Measurements from ENCODE around the gene ITGAD.

The ITGAD gene

GRCh38 chr16:31361201-31362110 lies 31.7 kb upstream of the ITGAD start:
- no peak for TF ChIP-seq EZH2phosphoT487 (IDR thresholded peaks at IDR 0.05; ENCODE audit: borderline replicate concordance, low read length)
- no peak for TF ChIP-seq CTCF (IDR thresholded peaks at IDR 0.05; ENCODE audit: low read depth, low read length, poor library complexity, severe bottlenecking)
- H3K36me3 ChIP-seq (ENCODE audit: control insufficient read depth, low read length): no peaks in the 10 kb centered on the region
- no peaks in the 10 kb centered on the region for H3F3A ChIP-seq (ENCODE audit: control insufficient read depth, insufficient read depth)
- no peak overlapping the region for H3K4me3 ChIP-seq (ENCODE audit: low read length)
- no peaks in the 10 kb centered on the region for H3K79me2 ChIP-seq (ENCODE audit: control insufficient read depth, low read length)
- no peaks in the 10 kb centered on the region for H3K27me3 ChIP-seq (ENCODE audit: control insufficient read depth, low read length)
- no peaks in the 10 kb centered on the region for H4K20me1 ChIP-seq (ENCODE audit: control insufficient read depth, insufficient read depth, low read depth, low read length)
- no peaks in the 10 kb centered on the region for H3K9me3 ChIP-seq (ENCODE audit: control insufficient read depth, insufficient read depth, low read length)
- H3K9me2 ChIP-seq (replicated peaks; ENCODE audit: control insufficient read depth, low read length): no peaks in the 10 kb centered on the region
- H3K4me2 ChIP-seq (ENCODE audit: low read length): no peak overlapping the region
- no peaks in the 10 kb centered on the region for H3K4me1 ChIP-seq (ENCODE audit: control insufficient read depth, low read length)
- no peak overlapping the region for H3K27ac ChIP-seq (ENCODE audit: low read depth, low read length)

- no peak overlapping the region for H3K4me2 ChIP-seq (ENCODE audit: low read length)
- no peaks in the 10 kb centered on the region for H4K20me1 ChIP-seq (ENCODE audit: control insufficient read depth, insufficient read depth, low read depth, low read length)
- H3F3A ChIP-seq (ENCODE audit: control insufficient read depth, insufficient read depth): no peaks in the 10 kb centered on the region
- H3K27ac ChIP-seq (ENCODE audit: low read depth, low read length): no peak overlapping the region
- H3K27me3 ChIP-seq (ENCODE audit: control insufficient read depth, low read length): no peaks in the 10 kb centered on the region
- TF ChIP-seq CTCF (IDR thresholded peaks at IDR 0.05; ENCODE audit: low read depth, low read length, poor library complexity, severe bottlenecking): no peak
- TF ChIP-seq EZH2phosphoT487 (IDR thresholded peaks at IDR 0.05; ENCODE audit: borderline replicate concordance, low read length): no peak
- no peaks in the 10 kb centered on the region for H3K9me3 ChIP-seq (ENCODE audit: control insufficient read depth, insufficient read depth, low read length)
- no peaks in the 10 kb centered on the region for H3K36me3 ChIP-seq (ENCODE audit: control insufficient read depth, low read length)
- no peaks in the 10 kb centered on the region for H3K9me2 ChIP-seq (replicated peaks; ENCODE audit: control insufficient read depth, low read length)
- H3K4me3 ChIP-seq (ENCODE audit: low read length): no peak overlapping the region
- no peaks in the 10 kb centered on the region for H3K79me2 ChIP-seq (ENCODE audit: control insufficient read depth, low read length)
- peaks cover 3% of the 10 kb centered on the region for H3K4me1 ChIP-seq (ENCODE audit: control insufficient read depth, low read length)
Measured at GRCh38 chr16:31362476-31363405, 30.4 kb upstream of the ITGAD start.

- Histone ChIP-seq H3F3A (ENCODE audit: control insufficient read depth, insufficient read depth) (no peaks in the 10 kb centered on the region), H3K27ac (ENCODE audit: low read depth, low read length) (no peak overlapping the region), H3K4me1 (ENCODE audit: control insufficient read depth, low read length) (peaks cover 8% of the 10 kb centered on the region), H4K20me1 (ENCODE audit: control insufficient read depth, insufficient read depth, low read depth, low read length) (no peaks in the 10 kb centered on the region), H3K4me2 (ENCODE audit: low read length) (no peak overlapping the region), H3K36me3 (ENCODE audit: control insufficient read depth, low read length) (no peaks in the 10 kb centered on the region), H3K9me2 (replicated peaks; ENCODE audit: control insufficient read depth, low read length) (no peaks in the 10 kb centered on the region), H3K27me3 (ENCODE audit: control insufficient read depth, low read length) (no peaks in the 10 kb centered on the region), H3K4me3 (ENCODE audit: low read length) (no peak overlapping the region), H3K79me2 (ENCODE audit: control insufficient read depth, low read length) (no peaks in the 10 kb centered on the region), H3K9me3 (ENCODE audit: control insufficient read depth, insufficient read depth, low read length) (no peaks in the 10 kb centered on the region)
- TF ChIP-seq EZH2phosphoT487 (IDR thresholded peaks at IDR 0.05; ENCODE audit: borderline replicate concordance, low read length) (no peak), CTCF (IDR thresholded peaks at IDR 0.05; ENCODE audit: low read depth, low read length, poor library complexity, severe bottlenecking) (no peak)
Measured at GRCh38 chr16:31363721-31364120, 29.4 kb upstream of the ITGAD start.
